Stimulated activated CD8-positive, alpha-beta memory T cell treated with anti-CD3 and anti-CD28 coated beads, Interleukin-4, amount 100 ng/mL, for 24 hours (primary cell): Measurements from ENCODE around the gene MAP3K8.

Experiments used
- DNase-seq: peaks from one replicate; pipeline ENCODE4 v3.0.0-alpha.2; 2020; ENCODE audit warnings: low read depth

Gene MAP3K8

DNA sequence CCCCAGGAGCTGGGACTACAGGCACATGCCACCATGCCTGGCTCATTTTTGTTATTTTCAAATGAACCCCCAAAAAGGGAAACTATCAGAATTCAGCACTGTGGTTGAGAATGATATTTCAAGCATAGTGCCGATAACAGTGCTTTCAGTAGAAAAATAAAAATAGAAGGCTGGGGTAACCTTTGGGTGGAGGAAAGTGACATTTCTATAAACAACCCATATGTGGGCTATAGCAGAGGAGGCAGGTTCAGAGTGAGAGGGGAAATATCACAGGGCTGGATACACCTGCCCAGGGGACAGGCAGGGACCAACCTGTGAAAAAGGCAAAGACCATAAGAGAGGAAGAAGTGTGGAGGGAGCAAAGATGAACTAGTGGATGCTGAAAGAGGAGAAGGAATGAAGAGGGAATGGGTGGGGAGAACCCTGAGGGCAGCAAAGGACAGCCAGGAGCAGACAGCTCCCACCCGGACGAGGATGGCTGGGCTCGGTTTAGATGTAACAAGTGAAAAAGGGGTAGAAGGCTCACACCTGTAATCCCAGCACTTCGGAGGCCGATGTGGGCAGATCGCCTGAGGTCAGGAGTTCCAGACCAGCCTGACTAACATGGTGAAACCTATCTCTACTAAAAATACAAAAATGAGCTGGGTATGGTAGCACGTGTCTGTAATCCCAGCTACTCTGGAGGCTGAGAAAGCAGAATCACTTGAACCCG lies 56.5 kb downstream of the MAP3K8 start:
- no peak for DNase-seq

DNA sequence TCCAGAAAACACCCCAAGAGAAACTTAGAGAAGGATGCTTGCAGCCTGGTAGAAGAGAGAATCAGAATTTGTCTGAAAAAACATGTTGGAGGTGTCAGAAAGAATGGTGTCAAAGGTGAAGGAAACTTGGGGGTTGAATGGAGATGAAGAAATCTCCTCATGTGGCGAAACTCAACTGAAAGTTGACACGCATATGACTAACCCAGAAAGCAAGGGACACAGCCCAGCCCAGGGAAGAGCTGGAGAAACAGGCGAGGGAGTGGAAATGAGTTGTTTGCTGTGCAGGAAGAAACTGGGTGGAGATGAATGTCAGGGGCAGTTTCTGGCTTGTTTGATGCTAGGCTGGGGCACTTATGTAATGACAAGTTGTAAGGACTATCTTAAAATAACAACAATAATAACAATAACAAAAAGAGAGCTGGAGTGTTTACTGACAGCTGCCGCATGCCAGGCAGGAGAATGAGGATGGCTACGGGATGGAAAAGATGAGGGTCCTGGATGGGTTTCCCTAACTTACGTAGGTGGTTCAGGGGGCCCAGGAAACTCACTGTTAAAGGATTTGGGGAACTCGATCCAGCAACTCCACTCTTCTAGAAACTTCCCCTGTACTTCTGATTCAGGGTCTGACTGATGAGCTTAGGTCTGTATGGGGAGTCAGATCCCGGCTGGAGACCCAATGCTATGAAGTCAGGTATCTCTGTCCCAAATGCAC lies 57.4 kb downstream of the MAP3K8 start:
- no peak for DNase-seq

DNA sequence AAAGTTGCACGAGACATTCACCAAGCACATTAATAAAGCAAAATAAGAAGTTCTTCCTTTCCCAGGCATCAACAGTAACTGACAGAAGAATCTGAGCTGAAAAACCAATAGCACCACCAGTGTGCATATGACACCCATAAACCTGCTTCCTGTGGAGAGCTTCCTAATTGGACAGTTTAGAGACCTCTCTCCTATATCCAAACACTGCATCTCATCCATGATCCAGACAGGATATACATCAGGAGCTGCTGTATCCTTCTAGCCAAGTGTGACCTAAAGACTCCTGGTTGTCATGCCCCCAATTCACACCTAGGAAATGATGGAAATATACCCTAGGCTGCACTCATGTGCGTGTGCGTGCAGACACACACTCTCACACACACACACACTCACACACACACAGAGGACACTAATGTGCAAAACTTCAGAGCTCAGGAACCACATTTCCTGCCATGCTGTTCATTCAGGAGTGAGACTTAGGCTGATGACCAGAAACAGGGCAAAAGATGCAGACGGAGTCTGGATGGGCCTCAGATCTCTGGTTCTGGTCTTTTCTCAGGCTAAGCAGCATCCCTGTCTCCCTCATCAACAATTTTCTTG lies 58.0 kb downstream of the MAP3K8 start:
- DNase-seq = no peak

- no peak for DNase-seq
Observed at GRCh38 chr10:30493609-30494530, 59.9 kb downstream of the MAP3K8 start.

GRCh38 chr10:30494558-30494957 lies 60.6 kb downstream of the MAP3K8 start:
- no peak for DNase-seq

GRCh38 chr10:30495687-30496086 lies 61.7 kb downstream of the MAP3K8 start:
- no peak for DNase-seq

GRCh38 chr10:30499816-30500215 lies 65.8 kb downstream of the MAP3K8 start:
- no peak for DNase-seq

DNA sequence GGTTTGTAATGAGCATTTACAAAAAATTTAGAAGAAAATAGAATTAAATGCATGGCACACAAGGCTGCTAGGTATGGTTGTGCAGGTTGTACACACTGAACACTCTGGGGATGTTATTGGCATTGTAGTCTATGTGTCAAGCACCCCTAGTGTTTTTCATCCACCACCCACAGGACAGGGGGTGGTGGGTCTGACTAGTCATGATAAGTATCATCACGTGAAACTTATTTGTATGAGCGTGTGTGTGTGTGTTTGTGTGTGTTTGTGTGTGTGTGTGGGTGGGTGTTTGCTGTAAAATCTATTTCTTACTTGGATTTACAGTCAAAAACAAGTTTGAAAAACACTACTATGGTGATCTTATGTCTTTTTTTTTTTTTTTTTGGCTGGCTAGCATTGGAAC lies 66.5 kb downstream of the MAP3K8 start:
- no peak for DNase-seq

DNA sequence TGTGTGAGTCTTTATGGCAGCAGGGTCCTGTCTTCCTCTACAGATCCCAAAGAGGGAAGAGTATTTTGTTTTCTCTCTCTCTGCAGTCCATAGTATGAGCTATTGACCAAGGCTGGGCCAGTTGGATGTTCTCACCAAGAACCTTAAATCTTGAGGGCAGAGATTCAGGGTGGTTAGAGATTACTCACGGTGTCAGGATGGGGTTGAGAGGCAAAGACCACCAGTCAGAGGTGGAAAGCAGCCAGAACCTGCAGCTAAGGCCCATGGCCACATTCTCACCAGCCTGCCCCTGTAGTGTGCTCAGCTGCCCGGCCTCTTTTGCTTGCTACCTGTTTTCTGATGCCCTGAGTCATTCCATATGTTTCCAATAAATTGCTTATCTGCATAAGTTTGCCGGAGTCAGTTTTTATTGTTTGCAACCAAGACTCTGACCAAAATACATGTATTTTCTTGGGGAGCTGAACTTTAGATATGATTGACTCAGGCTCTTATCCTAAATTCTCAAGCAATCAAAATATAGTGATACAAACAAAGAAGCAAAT lies 67.0 kb downstream of the MAP3K8 start:
- no peak for DNase-seq

DNA sequence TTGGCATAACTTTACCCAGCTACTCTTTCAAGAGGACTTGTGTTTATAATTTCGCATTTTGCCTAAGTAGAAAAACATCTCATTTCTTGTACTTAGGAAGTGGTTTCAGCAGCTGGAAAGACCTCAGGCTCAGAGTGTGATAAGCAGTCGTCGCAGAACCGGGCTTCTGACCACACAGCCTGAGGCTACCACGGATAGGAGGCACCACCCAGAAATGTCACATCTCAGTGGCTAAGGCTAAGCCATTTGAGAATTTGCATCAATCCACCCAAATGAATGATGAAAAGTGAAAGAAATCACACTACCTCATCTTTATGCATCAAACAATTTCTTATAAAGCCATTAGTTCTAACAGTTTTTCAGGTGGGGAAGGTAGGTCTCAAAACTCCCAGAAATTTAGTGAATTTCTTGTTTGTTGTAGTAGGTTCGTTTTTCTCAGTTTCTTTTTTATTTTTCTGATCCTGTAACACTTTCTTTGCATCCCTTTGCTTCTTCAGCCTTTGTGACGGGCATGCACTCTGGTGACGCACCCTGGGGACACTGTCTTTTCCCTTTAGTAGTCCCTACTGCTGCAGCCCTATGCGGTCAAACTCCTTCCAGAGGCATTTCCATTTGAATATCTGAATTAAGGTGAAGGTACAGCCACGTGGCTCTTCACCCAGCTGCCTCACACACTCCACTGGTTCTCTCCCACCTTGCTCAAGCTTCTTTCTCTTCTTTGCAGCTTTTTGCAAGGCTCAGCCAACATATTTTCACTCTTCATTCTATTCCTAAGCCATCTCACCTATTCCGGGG lies 68.5 kb downstream of the MAP3K8 start:
- peak; percentile 21 for DNase-seq

GRCh38 chr10:30503700-30504266 lies 69.8 kb downstream of the MAP3K8 start:
- no peak for DNase-seq

GRCh38 chr10:30505543-30506298 lies 71.7 kb downstream of the MAP3K8 start:
- DNase-seq = no peak

DNA sequence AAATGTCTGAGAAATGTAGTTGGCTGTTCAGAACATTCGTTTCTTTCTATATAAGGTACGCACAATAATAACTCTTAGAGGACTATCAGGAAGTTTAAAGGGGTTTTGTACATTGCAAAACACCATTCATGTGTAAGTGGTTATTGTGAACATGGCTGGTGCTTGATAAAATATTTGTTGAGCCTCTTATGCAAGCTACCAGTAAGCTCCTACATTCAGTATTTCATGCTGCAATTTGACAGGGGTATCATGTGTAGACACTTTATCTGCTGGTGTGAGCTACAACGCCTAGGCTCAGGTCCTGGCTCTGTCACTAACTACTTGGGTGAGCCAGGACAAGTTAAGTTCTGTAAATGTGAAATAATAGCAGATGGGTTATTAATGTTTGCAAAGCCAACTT lies 75.5 kb downstream of the MAP3K8 start:
- no peak for DNase-seq

- DNase-seq = peak; percentile 28
Observed at GRCh38 chr10:30510184-30510931, 76.4 kb downstream of the MAP3K8 start.

DNA sequence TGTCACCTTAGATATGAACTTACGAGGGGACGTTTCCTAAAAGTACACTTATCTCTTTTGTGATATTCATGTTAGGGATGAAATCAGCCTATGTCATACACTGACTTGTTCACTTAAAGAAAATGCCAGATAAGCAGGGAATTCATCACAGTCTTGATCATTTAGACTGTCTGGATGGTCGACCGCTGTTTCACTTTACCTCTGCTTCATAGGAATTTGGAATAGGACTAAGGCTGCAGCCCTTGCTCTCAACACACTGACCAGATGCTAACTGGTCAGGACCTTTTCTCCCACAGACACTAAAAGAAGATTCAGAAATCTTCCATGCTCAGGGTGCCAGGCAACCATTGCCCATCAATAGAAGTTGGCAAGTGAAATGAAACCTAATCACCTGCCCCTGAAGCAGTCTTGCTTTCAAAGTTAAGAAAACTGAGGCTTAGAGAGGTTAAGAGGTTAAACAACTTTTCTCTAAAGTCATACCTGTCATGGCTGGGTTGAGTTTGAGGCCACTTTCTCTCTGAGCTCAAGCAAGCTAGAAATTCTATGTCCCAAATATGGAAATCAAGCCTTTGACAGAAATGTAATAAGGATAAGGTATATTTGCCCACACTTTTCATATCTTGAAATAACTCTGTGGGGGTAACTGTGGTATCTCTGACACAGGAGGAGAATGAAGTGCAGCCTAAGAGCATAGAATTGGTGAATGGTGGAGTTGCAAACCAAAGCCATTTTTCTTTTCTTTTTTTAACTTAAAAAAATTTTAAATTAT lies 77.1 kb downstream of the MAP3K8 start:
- no peak for DNase-seq
